K562 (cell line): ENCODE results near the gene LY6G6F. TPM values are rescaled to one million over a fixed set of nuclear protein-coding genes. Genes with fewer than 3 reads are reported as not detected.

Experiments
- FOXA3 ChIP-seq, 2 experiments: fragments of 450-650 bp in 1 of 2; sonication (generic) in 1 of 2; formaldehyde crosslinking; IDR thresholded peaks in 1 of 2; conservative IDR thresholded peaks in 1 of 2; 2 replicates each; pipeline versions ENCODE4 v1.4.0 to v1.8.0; 2020 to 2022; ENCODE audit warnings: mild to moderate bottlenecking in 2 of 2, missing genetic modification reagents in 1 of 2
- HSF4 ChIP-seq: fragments of 250-450 bp; sonication (Bioruptor Pico); IDR thresholded peaks from 2 replicates; pipeline ENCODE4 v2.1.2; 2022; ENCODE audit warnings: mild to moderate bottlenecking, moderate library complexity, borderline replicate concordance
- KLF6 ChIP-seq: fragments of 250-450 bp; sonication (Bioruptor Pico); IDR thresholded peaks from 2 replicates; pipeline ENCODE4 v1.4.0; 2020; ENCODE audit warnings: mild to moderate bottlenecking, moderate library complexity, borderline replicate concordance
- MYC ChIP-seq, 2 experiments: fragments of 250-450 bp in 1 of 2; sonication (Bioruptor Pico) in 1 of 2; IDR thresholded peaks; 2 replicates each; pipeline versions ENCODE4 v1.5.1 to v1.6.1; 2012 to 2021; ENCODE audit warnings: low read depth in 2 of 2, borderline replicate concordance in 1 of 2, improper control_type of control experiment in 1 of 2, low read length in 1 of 2, mild to moderate bottlenecking in 1 of 2, moderate library complexity in 1 of 2
- PURB ChIP-seq: sonication (generic); formaldehyde crosslinking; IDR thresholded peaks from 2 replicates; pipeline ENCODE4 v1.9.0; 2021; ENCODE audit warnings: low read depth, mild to moderate bottlenecking, missing genetic modification reagents
- TBP ChIP-seq: optimal IDR thresholded peaks from 2 replicates; pipeline ENCODE3; 2011; ENCODE audit warnings: low read depth, low read length, improper control_type of control experiment
- TSC22D4 ChIP-seq: fragments of 450-650 bp; IDR thresholded peaks from 2 replicates; pipeline ENCODE4 v1.6.1; 2016; ENCODE audit warnings: missing genetic modification characterization, missing biosample characterization, control low read depth
- YY1 ChIP-seq, 3 experiments: IDR thresholded peaks; 2 replicates each; pipeline ENCODE4 v1.6.1; 2011; ENCODE audit warnings: low read length in 2 of 3, mild to moderate bottlenecking in 2 of 3, moderate library complexity in 2 of 3, borderline replicate concordance in 1 of 3, control low read depth in 1 of 3, low read depth in 1 of 3; ENCODE audit not compliant: insufficient read depth in 3 of 3, insufficient replicate concordance in 2 of 3, control insufficient read depth in 1 of 3, insufficient read length in 1 of 3; ENCODE audit errors: extremely low read depth in 1 of 3
- polyA plus RNA-seq, 8 experiments: library from polyadenylated mRNA; depleted of rRNA in 4 of 8; stranded (reverse) in 5 of 8; unstranded in 3 of 8; fragments of >200 nt; fragmentation: Nextera tagmentation in 2 of 8; fragmentation: Illumina TruSeq in 1 of 8; extraction: Ambion mirVana in 2 of 8; extraction: Trizol in 1 of 8; gene quantifications; 2 replicates each; pipeline versions ENCODE4 v1.2.1 to v1.2.3, GENCODE V29; 2011 to 2014; ENCODE audit warnings: inconsistent platforms in 1 of 8, missing spikeins in 1 of 8
- total RNA-seq, 7 experiments: library from RNA; depleted of rRNA in 6 of 7; stranded (reverse); fragments of >200 nt in 6 of 7; fragmentation: Illumina TruSeq in 2 of 7; extraction: Trizol in 2 of 7; gene quantifications; 2 replicates each; pipeline versions ENCODE4 v1.2.1 to v1.2.3, GENCODE V29; 2011 to 2021; ENCODE audit warnings: low replicate concordance in 1 of 7
- TF ChIP-seq, protein P1 (sequence below): sonication (generic); formaldehyde crosslinking; IDR thresholded peaks from 2 replicates; pipeline ENCODE4 v1.8.0; 2022; ENCODE audit warnings: missing genetic modification reagents, mild to moderate bottlenecking, borderline replicate concordance
- TF ChIP-seq, protein P2 (sequence below): sonication (generic); formaldehyde crosslinking; IDR thresholded peaks from 2 replicates; pipeline ENCODE4 v1.8.0; 2022; ENCODE audit warnings: mild to moderate bottlenecking, missing genetic modification reagents
- TF ChIP-seq, protein P3 (sequence below), 3 experiments: fragments of 200-800 bp in 1 of 3; fragments of 250-450 bp in 1 of 3; fragments of 450-650 bp in 1 of 3; sonication (Bioruptor Pico) in 1 of 3; sonication (Bioruptor generic) in 1 of 3; formaldehyde crosslinking in 1 of 3; IDR thresholded peaks; 2 replicates each; pipeline versions ENCODE4 v1.6.1 to v1.8.0; 2016 to 2022; ENCODE audit warnings: mild to moderate bottlenecking in 2 of 3, missing genetic modification characterization in 2 of 3, missing compliant biosample characterization in 1 of 3, moderate library complexity in 1 of 3
- TF ChIP-seq, protein P4 (sequence below): sonication (generic); formaldehyde crosslinking; IDR thresholded peaks from 2 replicates; pipeline ENCODE4 v1.9.0; 2022; ENCODE audit warnings: mild to moderate bottlenecking, missing genetic modification reagents

LY6G6F gene
- total and polyA plus RNA-seq, 9 of the 15 experiments (the other 6 are each of a cell fraction or from before 2014, with no cell fraction given), result 0.14 to 0.50 (median 0.28) TPM; not detected in 2

DNA sequence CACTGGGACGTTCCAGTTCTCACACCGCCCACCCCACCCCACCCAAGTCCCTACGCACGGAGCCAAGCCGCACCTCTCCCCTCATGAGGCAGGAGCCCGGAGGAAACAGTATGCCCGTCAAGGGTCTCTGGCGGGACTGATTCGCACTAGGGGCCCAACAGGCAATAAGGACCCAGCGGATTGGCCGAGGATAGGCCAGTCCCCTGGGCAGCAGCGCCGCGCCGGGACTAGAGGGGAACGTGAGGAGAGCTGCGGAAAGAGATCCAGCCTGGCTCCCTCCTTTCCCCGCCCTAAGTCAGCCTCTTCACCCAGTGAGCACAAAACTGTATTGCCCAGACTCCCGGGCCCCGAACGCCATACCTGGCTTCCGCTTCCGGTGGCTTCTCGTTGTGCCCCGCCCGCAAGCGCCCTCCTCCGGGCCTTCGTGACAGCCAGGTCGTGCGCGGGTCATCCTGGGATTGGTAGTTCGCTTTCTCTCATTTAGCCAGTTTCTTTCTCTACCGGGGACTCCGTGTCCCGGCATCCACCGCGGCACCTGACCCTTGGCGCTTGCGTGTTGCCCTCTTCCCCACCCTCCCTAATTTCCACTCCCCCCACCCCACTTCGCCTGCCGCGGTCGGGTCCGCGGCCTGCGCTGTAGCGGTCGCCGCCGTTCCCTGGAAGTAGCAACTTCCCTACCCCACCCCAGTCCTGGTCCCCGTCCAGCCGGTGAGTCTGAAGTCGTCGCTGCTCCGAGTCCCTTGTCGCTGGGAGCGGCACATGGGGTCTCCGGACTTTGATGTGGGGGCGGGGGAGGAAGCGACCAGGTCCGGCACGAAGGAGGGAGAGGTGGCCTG is 40.9 kb upstream of the LY6G6F start, which contains the start of gene CSNK2B (continued):
- TF ChIP-seq, protein P1, sequence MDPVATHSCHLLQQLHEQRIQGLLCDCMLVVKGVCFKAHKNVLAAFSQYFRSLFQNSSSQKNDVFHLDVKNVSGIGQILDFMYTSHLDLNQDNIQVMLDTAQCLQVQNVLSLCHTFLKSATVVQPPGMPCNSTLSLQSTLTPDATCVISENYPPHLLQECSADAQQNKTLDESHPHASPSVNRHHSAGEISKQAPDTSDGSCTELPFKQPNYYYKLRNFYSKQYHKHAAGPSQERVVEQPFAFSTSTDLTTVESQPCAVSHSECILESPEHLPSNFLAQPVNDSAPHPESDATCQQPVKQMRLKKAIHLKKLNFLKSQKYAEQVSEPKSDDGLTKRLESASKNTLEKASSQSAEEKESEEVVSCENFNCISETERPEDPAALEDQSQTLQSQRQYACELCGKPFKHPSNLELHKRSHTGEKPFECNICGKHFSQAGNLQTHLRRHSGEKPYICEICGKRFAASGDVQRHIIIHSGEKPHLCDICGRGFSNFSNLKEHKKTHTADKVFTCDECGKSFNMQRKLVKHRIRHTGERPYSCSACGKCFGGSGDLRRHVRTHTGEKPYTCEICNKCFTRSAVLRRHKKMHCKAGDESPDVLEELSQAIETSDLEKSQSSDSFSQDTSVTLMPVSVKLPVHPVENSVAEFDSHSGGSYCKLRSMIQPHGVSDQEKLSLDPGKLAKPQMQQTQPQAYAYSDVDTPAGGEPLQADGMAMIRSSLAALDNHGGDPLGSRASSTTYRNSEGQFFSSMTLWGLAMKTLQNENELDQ (CRISPR knock-in tag), result peak; percentile 82; the same call in 1 of the 2 replicates
- TF ChIP-seq YY1 (IDR thresholded peaks at IDR 0.05; ENCODE audit: borderline replicate concordance in 1 of 3, control insufficient read depth in 1 of 3, extremely low read depth in 1 of 3, insufficient read depth in 3 of 3, insufficient read length in 1 of 3, insufficient replicate concordance in 2 of 3, low read depth in 1 of 3, low read length in 2 of 3) (peak; percentile 24 to 89 (median 86)), FOXA3 (CRISPR knock-in tag; conservative IDR thresholded peaks at IDR 0.05 in 1 of 2, IDR thresholded peaks at IDR 0.05 in 1 of 2) (no peak), MYC (IDR thresholded peaks at IDR 0.05; ENCODE audit: low read depth, low read length) (peak; percentile 65), MYC (CRISPR knock-in tag; IDR thresholded peaks at IDR 0.05; ENCODE audit: borderline replicate concordance, low read depth) (no peak), HSF4 (CRISPR knock-in tag) (no peak), KLF6 (peak; percentile 18; the same call in 1 of the 2 replicates), TBP (peak; percentile 83), PURB (no peak), TSC22D4 (tag) (no peak)
- TF ChIP-seq, protein P2, sequence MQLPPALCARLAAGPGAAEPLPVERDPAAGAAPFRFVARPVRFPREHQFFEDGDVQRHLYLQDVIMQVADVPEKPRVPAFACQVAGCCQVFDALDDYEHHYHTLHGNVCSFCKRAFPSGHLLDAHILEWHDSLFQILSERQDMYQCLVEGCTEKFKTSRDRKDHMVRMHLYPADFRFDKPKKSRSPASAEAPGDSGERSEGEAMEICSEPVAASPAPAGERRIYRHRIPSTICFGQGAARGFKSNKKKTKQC, result peak; percentile 9
- TF ChIP-seq, protein P3, sequence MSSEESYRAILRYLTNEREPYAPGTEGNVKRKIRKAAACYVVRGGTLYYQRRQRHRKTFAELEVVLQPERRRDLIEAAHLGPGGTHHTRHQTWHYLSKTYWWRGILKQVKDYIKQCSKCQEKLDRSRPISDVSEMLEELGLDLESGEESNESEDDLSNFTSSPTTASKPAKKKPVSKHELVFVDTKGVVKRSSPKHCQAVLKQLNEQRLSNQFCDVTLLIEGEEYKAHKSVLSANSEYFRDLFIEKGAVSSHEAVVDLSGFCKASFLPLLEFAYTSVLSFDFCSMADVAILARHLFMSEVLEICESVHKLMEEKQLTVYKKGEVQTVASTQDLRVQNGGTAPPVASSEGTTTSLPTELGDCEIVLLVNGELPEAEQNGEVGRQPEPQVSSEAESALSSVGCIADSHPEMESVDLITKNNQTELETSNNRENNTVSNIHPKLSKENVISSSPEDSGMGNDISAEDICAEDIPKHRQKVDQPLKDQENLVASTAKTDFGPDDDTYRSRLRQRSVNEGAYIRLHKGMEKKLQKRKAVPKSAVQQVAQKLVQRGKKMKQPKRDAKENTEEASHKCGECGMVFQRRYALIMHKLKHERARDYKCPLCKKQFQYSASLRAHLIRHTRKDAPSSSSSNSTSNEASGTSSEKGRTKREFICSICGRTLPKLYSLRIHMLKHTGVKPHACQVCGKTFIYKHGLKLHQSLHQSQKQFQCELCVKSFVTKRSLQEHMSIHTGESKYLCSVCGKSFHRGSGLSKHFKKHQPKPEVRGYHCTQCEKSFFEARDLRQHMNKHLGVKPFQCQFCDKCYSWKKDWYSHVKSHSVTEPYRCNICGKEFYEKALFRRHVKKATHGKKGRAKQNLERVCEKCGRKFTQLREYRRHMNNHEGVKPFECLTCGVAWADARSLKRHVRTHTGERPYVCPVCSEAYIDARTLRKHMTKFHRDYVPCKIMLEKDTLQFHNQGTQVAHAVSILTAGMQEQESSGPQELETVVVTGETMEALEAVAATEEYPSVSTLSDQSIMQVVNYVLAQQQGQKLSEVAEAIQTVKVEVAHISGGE (CRISPR knock-in tag; IDR thresholded peaks at IDR 0.05), result peak in 1 of 3 experiments; percentile 84; a peak in 2 of 6 replicates
- TF ChIP-seq, protein P4, sequence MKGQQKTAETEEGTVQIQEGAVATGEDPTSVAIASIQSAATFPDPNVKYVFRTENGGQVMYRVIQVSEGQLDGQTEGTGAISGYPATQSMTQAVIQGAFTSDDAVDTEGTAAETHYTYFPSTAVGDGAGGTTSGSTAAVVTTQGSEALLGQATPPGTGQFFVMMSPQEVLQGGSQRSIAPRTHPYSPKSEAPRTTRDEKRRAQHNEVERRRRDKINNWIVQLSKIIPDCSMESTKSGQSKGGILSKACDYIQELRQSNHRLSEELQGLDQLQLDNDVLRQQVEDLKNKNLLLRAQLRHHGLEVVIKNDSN (CRISPR knock-in tag), result peak; percentile 87
